Body of pancreas (tissue), 4 donors: ENCODE measurements around the gene SLC9A1. TPM values are rescaled to one million over a fixed set of nuclear protein-coding genes. Genes with fewer than 3 reads are reported as not detected.

Experiments used
- ATAC-seq: fragments of 150-250 bp; one replicate; pipeline ENCODE4 v1.9.1; 2016
- DNase-seq, 4 donors: peaks; one replicate each; pipeline ENCODE4 v3.0.0-alpha.2; 2019
- H3K27ac ChIP-seq, 4 donors: fragments of 200-600 bp; sonication (generic); 1 replicate in 3 of 4; 2 replicates in 1 of 4; pipeline versions ENCODE4 v1.5.1 to v1.6.1; 2016 to 2019; ENCODE audit warnings: mild to moderate bottlenecking in 1 of 4, mixed read lengths in 1 of 4, moderate library complexity in 1 of 4
- H3K27me3 ChIP-seq, 2 donors: fragments of 200-600 bp; sonication (generic); one replicate each; pipeline ENCODE4 v1.6.0; 2016; ENCODE audit warnings: mild to moderate bottlenecking in 1 of 2
- H3K36me3 ChIP-seq, 2 donors: fragments of 200-600 bp; sonication (generic); replicated peaks in 1 of 2; 2 replicates each; pipeline ENCODE4 v1.5.1; 2016; ENCODE audit warnings: low read depth in 2 of 2; ENCODE audit not compliant: insufficient read depth in 1 of 2
- H3K4me1 ChIP-seq: fragments of 200-600 bp; sonication (generic); one replicate; pipeline ENCODE4 v1.6.0; 2016
- H3K4me3 ChIP-seq, 2 donors: fragments of 200-600 bp; sonication (generic); 1 replicate in 1 of 2; 2 replicates in 1 of 2; pipeline ENCODE4 v1.5.1; 2016 to 2019
- H3K9me3 ChIP-seq, 3 donors: fragments of 200-600 bp; sonication (generic); 1 replicate in 2 of 3; 2 replicates in 1 of 3; pipeline ENCODE4 v1.5.1; 2016
- CTCF ChIP-seq, 7 experiments: fragments of 450-650 bp in 4 of 7; fragments of 200-600 bp in 3 of 7; sonication (generic) in 3 of 7; IDR thresholded peaks; one replicate each; pipeline ENCODE4 v1.5.1; 2016 to 2019; ENCODE audit warnings: antibody characterized with exemption in 7 of 7
- POLR2A ChIP-seq, 3 donors: fragments of 450-650 bp; IDR thresholded peaks; one replicate each; pipeline ENCODE4 v1.6.1; 2016; ENCODE audit warnings: antibody characterized with exemption in 3 of 3, mild to moderate bottlenecking in 2 of 3
- WGBS, 2 donors: methylation state at CpG; one replicate each; pipeline ENCODE4 v1.1.5; 2017; 5-methylcytosine and 5-hydroxymethylcytosine counted together
- intact Hi-C: fragments of 100-400 bp; cut with DNase I; formaldehyde crosslinking; loops from one replicate; pipeline ENCODE4 v1.15.1; 2023
- total RNA-seq, 2 donors: library from RNA; depleted of rRNA; stranded (reverse); fragments of >200 nt; gene quantifications; one replicate each; pipeline ENCODE4 v1.1.0, GENCODE V29; 2016

The SLC9A1 gene
- total RNA-seq, 2 donors from 2014 or later = 6.9 to 7.8 TPM

GRCh38 chr1:27153549-27153886 is 1.4 kb downstream of the SLC9A1 start:
- WGBS, 2 donors = 9 to 27% methylated on average over 4 of the region's 4 CpGs

GRCh38 chr1:27152829-27153548 is 1.9 kb downstream of the SLC9A1 start:
- TF ChIP-seq POLR2A (IDR thresholded peaks at IDR 0.05) (no peak), CTCF (IDR thresholded peaks at IDR 0.05) (no peak)

More at GRCh38 chr1:27153549-27153886, 1.4 kb downstream of the SLC9A1 start:
- Histone ChIP-seq H3K27ac (peak overlapping the region in 3 of 4 donors; percentile 90 to 95 (median 92)), H3K36me3 (no peaks in the 10 kb centered on the region), H3K4me3 (no peak overlapping the region), H3K27me3 (no peaks in the 10 kb centered on the region), H3K9me3 (no peaks in the 10 kb centered on the region), H3K4me1 (peaks cover 48% of the 10 kb centered on the region)
- no peak for TF ChIP-seq POLR2A (IDR thresholded peaks at IDR 0.05)
- no peak for TF ChIP-seq CTCF (IDR thresholded peaks at IDR 0.05)
- DNase-seq (peak in 1 of 4 donors; percentile 22), ATAC-seq (no peak)
- intact Hi-C loops = no loop called here

GRCh38 chr1:27152004-27152828 is 2.7 kb downstream of the SLC9A1 start:
- WGBS, 2 donors = 25 to 44% methylated on average over 4 to 7 of the region's 7 CpGs
- DNase-seq = peak in 2 of 4 donors; percentile 54 to 60
- no peak for ATAC-seq
- Histone ChIP-seq H3K9me3 (no peaks in the 10 kb centered on the region), H3K4me1 (peaks cover 48% of the 10 kb centered on the region), H3K36me3 (no peaks in the 10 kb centered on the region), H3K27ac (peak overlapping the region in 3 of 4 donors; percentile 90 to 95 (median 92)), H3K4me3 (no peak overlapping the region), H3K27me3 (no peaks in the 10 kb centered on the region)
- intact Hi-C loops = no loop called here
- TF ChIP-seq CTCF (IDR thresholded peaks at IDR 0.05) = no peak
- no peak for TF ChIP-seq POLR2A (IDR thresholded peaks at IDR 0.05)

More at GRCh38 chr1:27152829-27153548, 1.9 kb downstream of the SLC9A1 start:
- ATAC-seq (no peak), DNase-seq (no peak)
- 20 to 69% methylated on average over 1 to 2 of the region's 2 CpGs for WGBS, 2 donors
- intact Hi-C loops = no loop called here
- no peaks in the 10 kb centered on the region for H3K9me3 ChIP-seq
- no peak overlapping the region for H3K4me3 ChIP-seq
- no peaks in the 10 kb centered on the region for H3K36me3 ChIP-seq
- H3K27me3 ChIP-seq = no peaks in the 10 kb centered on the region
- peak overlapping the region; percentile 22 to 95 (median 91) for H3K27ac ChIP-seq
- H3K4me1 ChIP-seq = peaks cover 48% of the 10 kb centered on the region

- H3K36me3 ChIP-seq = no peaks in the 10 kb centered on the region
- no peak overlapping the region for H3K27ac ChIP-seq
- WGBS, 2 donors = 75 to 79% methylated on average over 3 of the region's 3 CpGs
- peaks cover 44% of the 10 kb centered on the region for H3K4me1 ChIP-seq
- no peaks in the 10 kb centered on the region for H3K27me3 ChIP-seq
- ATAC-seq (no peak), DNase-seq (no peak)
- H3K4me3 ChIP-seq = no peak overlapping the region
- TF ChIP-seq POLR2A (IDR thresholded peaks at IDR 0.05) (no peak), CTCF (IDR thresholded peaks at IDR 0.05) (no peak)
- no peaks in the 10 kb centered on the region for H3K9me3 ChIP-seq
- intact Hi-C loops = no loop called here
Measured at GRCh38 chr1:27150641-27151040, 4.3 kb downstream of the SLC9A1 start.
